Endothelial cell of umbilical vein (primary cell): ENCODE data around the gene ADAM22.

Source experiments
- CTCF ChIP-seq, 2 donors: IDR thresholded peaks; 1 replicate in 1 of 2; 2 replicates in 1 of 2; pipeline ENCODE4 v1.5.1; 2011; ENCODE audit warnings: low read length in 2 of 2, mild to moderate bottlenecking in 2 of 2, moderate library complexity in 2 of 2, control low read depth in 1 of 2, inconsistent platforms in 1 of 2, low read depth in 1 of 2; ENCODE audit not compliant: insufficient read depth in 1 of 2; ENCODE audit errors: extremely low read depth in 1 of 2
- EZH2 ChIP-seq: IDR thresholded peaks from 2 replicates; pipeline ENCODE4 v1.6.1; 2012; ENCODE audit warnings: borderline replicate concordance, low read depth, mild to moderate bottlenecking, moderate library complexity, low read length, inconsistent platforms; ENCODE audit not compliant: severe bottlenecking
- GATA2 ChIP-seq: IDR thresholded peaks from 2 replicates; pipeline ENCODE4 v1.7.0; 2011; ENCODE audit warnings: low read depth, mild to moderate bottlenecking, moderate library complexity, mixed read lengths, low read length; ENCODE audit not compliant: insufficient read length, insufficient read depth
- MAX ChIP-seq: IDR thresholded peaks from 2 replicates; pipeline ENCODE4 v1.6.1; 2011; ENCODE audit not compliant: insufficient read depth, insufficient read length

GRCh38 chr7:88014581-88014980 is 80.5 kb downstream of the ADAM22 start:
- TF ChIP-seq MAX (no peak), CTCF (IDR thresholded peaks at IDR 0.05; ENCODE audit: extremely low read depth in 1 of 2, insufficient read depth in 1 of 2, low read depth in 1 of 2, low read length in 2 of 2) (no peak), EZH2 (no peak), GATA2 (no peak)
